Esophagus squamous epithelium (tissue), 4 donors: Measurements from ENCODE around the gene KRT80.

Source experiments
- CTCF ChIP-seq, 6 experiments: fragments of 450-650 bp in 4 of 6; fragments of 200-600 bp in 2 of 6; sonication (generic) in 2 of 6; IDR thresholded peaks; one replicate each; pipeline ENCODE4 v1.5.1; 2016 to 2019; ENCODE audit warnings: antibody characterized with exemption in 6 of 6, mild to moderate bottlenecking in 4 of 6, moderate library complexity in 4 of 6
- POLR2A ChIP-seq, 4 donors: fragments of 450-650 bp; IDR thresholded peaks; one replicate each; pipeline ENCODE4 v1.6.1; 2017; ENCODE audit warnings: antibody characterized with exemption in 4 of 4, mild to moderate bottlenecking in 4 of 4, moderate library complexity in 3 of 4

- TF ChIP-seq CTCF (IDR thresholded peaks at IDR 0.05): peak; percentile 37 to 73 (median 53)
- no peak for TF ChIP-seq POLR2A (IDR thresholded peaks at IDR 0.05)
Observed at GRCh38 chr12:52119398-52120254, 72.2 kb downstream of the KRT80 start.
